Stimulated activated CD4-positive, alpha-beta T cell treated with anti-CD3 and anti-CD28 coated beads, TNF-alpha, amount 100 ng/mL, for 24 hours (primary cell): Measurements from ENCODE around the gene SNX11.

Experiments
- DNase-seq, 3 experiments: peaks; one replicate each; pipeline ENCODE4 v3.0.0-alpha.2; 2020; ENCODE audit warnings: low read depth in 3 of 3

The SNX11 gene

DNA sequence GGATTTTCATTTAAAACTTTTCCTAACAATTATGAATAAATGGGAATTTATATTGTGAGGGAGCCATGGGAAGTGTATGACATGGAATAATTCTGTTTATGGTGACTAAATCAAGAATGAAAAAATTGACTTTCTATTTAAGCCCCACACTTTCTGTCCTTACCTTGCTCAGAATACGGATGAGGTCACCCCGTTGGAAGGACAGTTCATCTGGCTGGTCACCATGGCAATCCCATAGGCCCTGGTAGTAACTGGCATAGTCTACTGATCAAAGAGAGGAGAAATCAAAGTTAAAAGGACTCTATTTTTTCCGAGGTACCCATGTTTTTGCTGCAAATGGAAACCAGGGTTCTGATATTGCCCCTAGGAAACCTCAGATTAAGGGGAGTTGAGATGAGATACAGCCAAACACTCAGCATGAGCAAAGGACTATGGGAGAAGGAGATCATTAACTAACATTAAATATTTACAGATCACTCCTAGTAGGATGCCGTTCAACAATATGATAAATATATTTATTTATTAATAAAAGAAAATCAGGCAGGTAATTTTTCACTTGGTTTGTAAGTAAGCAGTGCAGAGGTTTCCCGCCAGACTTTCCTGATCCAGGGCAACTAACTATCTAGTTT, 54.9 kb downstream of the SNX11 start:
- DNase-seq = no peak

- DNase-seq = no peak
Measured at GRCh38 chr17:48162946-48163506, 55.5 kb downstream of the SNX11 start.

DNA sequence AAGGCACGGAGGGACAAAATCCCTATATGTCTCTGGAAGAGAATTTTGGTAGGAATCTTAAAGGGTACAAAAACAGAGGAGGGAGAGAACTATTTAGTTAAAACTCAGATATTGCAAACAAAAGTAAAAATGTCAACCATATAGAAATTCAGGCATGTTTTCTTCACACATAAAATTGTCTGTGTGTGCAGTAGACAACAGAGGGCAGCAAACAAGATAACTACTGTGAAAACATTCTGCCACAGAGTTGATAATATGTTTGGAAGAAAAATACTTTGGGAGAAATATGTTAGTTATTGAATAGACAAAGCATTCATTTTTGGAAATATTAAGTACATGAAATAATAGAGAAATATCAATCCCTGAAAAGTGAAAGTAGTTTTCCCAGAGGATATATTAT, 56.2 kb downstream of the SNX11 start:
- no peak for DNase-seq

GRCh38 chr17:48169926-48170325, 62.4 kb downstream of the SNX11 start:
- DNase-seq = no peak
